Esophagus squamous epithelium (tissue), 4 donors: ENCODE measurements around the gene FCGR2B.

Experiments
- CTCF ChIP-seq, 6 experiments: fragments of 450-650 bp in 4 of 6; fragments of 200-600 bp in 2 of 6; sonication (generic) in 2 of 6; IDR thresholded peaks; one replicate each; pipeline ENCODE4 v1.5.1; 2016 to 2019; ENCODE audit warnings: antibody characterized with exemption in 6 of 6, mild to moderate bottlenecking in 4 of 6, moderate library complexity in 4 of 6
- POLR2A ChIP-seq, 4 donors: fragments of 450-650 bp; IDR thresholded peaks; one replicate each; pipeline ENCODE4 v1.6.1; 2017; ENCODE audit warnings: antibody characterized with exemption in 4 of 4, mild to moderate bottlenecking in 4 of 4, moderate library complexity in 3 of 4

GRCh38 chr1:161720956-161721737, 58.2 kb downstream of the FCGR2B start, which contains the start of gene FCRLB:
- TF ChIP-seq CTCF (IDR thresholded peaks at IDR 0.05), result no peak
- TF ChIP-seq POLR2A (IDR thresholded peaks at IDR 0.05), result no peak
